Liver (tissue), 3 donors: ENCODE data around the gene ABCE1.

Experiments
- CTCF ChIP-seq: fragments of 150-350 bp; IDR thresholded peaks from 2 replicates; pipeline ENCODE4 v1.5.1; 2017; ENCODE audit warnings: improper control_type of control experiment, low read depth, low read length; ENCODE audit not compliant: missing input control
- FOXA2 ChIP-seq: IDR thresholded peaks from 2 replicates; pipeline ENCODE4 v1.6.1; 2016; ENCODE audit warnings: antibody characterized with exemption
- GABPA ChIP-seq, 2 donors: IDR thresholded peaks in 1 of 2; conservative IDR thresholded peaks in 1 of 2; 2 replicates each; pipeline ENCODE4 v1.6.1; 2016; ENCODE audit warnings: antibody characterized with exemption in 2 of 2, mild to moderate bottlenecking in 1 of 2, moderate library complexity in 1 of 2
- MAX ChIP-seq: IDR thresholded peaks from 2 replicates; pipeline ENCODE4 v1.6.1; 2016; ENCODE audit warnings: antibody characterized with exemption
- RAD21 ChIP-seq, 2 donors: IDR thresholded peaks; 2 replicates each; pipeline ENCODE4 v1.6.1; 2016; ENCODE audit warnings: antibody characterized with exemption in 2 of 2, mild to moderate bottlenecking in 2 of 2
- RXRA ChIP-seq, 2 donors: IDR thresholded peaks; 2 replicates each; pipeline ENCODE4 v1.6.1; 2017 to 2018; ENCODE audit warnings: antibody characterized with exemption in 2 of 2, mild to moderate bottlenecking in 1 of 2
- TAF1 ChIP-seq: conservative IDR thresholded peaks from 2 replicates; pipeline ENCODE4 v1.6.1; 2016; ENCODE audit warnings: antibody characterized with exemption, mild to moderate bottlenecking
- YY1 ChIP-seq: IDR thresholded peaks from 2 replicates; pipeline ENCODE4 v1.6.1; 2016; ENCODE audit warnings: antibody characterized with exemption, mild to moderate bottlenecking
- TF ChIP-seq, protein P1 (sequence below): IDR thresholded peaks from 2 replicates; pipeline ENCODE4 v1.6.1; 2016; ENCODE audit warnings: antibody characterized with exemption, mild to moderate bottlenecking
- donor health status: healthy.
- donor health status: healthy.

GRCh38 chr4:145049241-145049640 is 48.9 kb upstream of the ABCE1 start:
- TF ChIP-seq CTCF (no peak), TAF1 (no peak), RAD21 (IDR thresholded peaks at IDR 0.05) (no peak), GABPA (IDR thresholded peaks at IDR 0.05 in 1 of 2, conservative IDR thresholded peaks at IDR 0.05 in 1 of 2) (no peak), YY1 (no peak), MAX (no peak), RXRA (IDR thresholded peaks at IDR 0.05) (no peak), FOXA2 (no peak)
- TF ChIP-seq, protein P1, sequence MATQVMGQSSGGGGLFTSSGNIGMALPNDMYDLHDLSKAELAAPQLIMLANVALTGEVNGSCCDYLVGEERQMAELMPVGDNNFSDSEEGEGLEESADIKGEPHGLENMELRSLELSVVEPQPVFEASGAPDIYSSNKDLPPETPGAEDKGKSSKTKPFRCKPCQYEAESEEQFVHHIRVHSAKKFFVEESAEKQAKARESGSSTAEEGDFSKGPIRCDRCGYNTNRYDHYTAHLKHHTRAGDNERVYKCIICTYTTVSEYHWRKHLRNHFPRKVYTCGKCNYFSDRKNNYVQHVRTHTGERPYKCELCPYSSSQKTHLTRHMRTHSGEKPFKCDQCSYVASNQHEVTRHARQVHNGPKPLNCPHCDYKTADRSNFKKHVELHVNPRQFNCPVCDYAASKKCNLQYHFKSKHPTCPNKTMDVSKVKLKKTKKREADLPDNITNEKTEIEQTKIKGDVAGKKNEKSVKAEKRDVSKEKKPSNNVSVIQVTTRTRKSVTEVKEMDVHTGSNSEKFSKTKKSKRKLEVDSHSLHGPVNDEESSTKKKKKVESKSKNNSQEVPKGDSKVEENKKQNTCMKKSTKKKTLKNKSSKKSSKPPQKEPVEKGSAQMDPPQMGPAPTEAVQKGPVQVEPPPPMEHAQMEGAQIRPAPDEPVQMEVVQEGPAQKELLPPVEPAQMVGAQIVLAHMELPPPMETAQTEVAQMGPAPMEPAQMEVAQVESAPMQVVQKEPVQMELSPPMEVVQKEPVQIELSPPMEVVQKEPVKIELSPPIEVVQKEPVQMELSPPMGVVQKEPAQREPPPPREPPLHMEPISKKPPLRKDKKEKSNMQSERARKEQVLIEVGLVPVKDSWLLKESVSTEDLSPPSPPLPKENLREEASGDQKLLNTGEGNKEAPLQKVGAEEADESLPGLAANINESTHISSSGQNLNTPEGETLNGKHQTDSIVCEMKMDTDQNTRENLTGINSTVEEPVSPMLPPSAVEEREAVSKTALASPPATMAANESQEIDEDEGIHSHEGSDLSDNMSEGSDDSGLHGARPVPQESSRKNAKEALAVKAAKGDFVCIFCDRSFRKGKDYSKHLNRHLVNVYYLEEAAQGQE: no peak
